Hepatocyte (in vitro differentiated cells): ENCODE data around the gene CTSD. TPM values are rescaled to one million over a fixed set of nuclear protein-coding genes. Genes with fewer than 3 reads are reported as not detected.

Experiments used
- DNase-seq: peaks from one replicate; pipeline ENCODE4 v3.0.0-alpha.2; 2016; ENCODE audit warnings: low spot score
- H2AFZ ChIP-seq: fragments of 200-600 bp; sonication (generic); 2 replicates; pipeline ENCODE4 v1.6.0; 2016; ENCODE audit warnings: antibody characterized with exemption, mild to moderate bottlenecking
- H3K27ac ChIP-seq: fragments of 200-600 bp; sonication (generic); 2 replicates; pipeline ENCODE4 v1.5.1; 2016; ENCODE audit warnings: mild to moderate bottlenecking
- H3K27me3 ChIP-seq: fragments of 200-600 bp; sonication (generic); 2 replicates; pipeline ENCODE4 v1.6.1; 2016
- H3K36me3 ChIP-seq: fragments of 200-600 bp; sonication (generic); replicated peaks from 2 replicates; pipeline ENCODE4 v1.5.1; 2016; ENCODE audit warnings: low read depth; ENCODE audit not compliant: insufficient read depth
- H3K4me1 ChIP-seq: fragments of 200-600 bp; sonication (generic); 2 replicates; pipeline ENCODE4 v1.5.1; 2016; ENCODE audit warnings: mild to moderate bottlenecking, moderate library complexity; ENCODE audit not compliant: insufficient read depth
- H3K4me2 ChIP-seq: fragments of 200-600 bp; sonication (generic); 2 replicates; pipeline ENCODE4 v1.6.0; 2016
- H3K4me3 ChIP-seq: fragments of 200-600 bp; sonication (generic); 2 replicates; pipeline ENCODE4 v1.5.1; 2016; ENCODE audit warnings: mild to moderate bottlenecking
- H3K79me2 ChIP-seq: fragments of 200-600 bp; sonication (generic); 2 replicates; pipeline ENCODE4 v1.6.0; 2017; ENCODE audit warnings: mild to moderate bottlenecking
- H3K9me2 ChIP-seq: fragments of 200-600 bp; sonication (generic); replicated peaks from 2 replicates; pipeline ENCODE4 v1.6.0; 2017; ENCODE audit warnings: mild to moderate bottlenecking; ENCODE audit not compliant: insufficient read depth
- H3K9me3 ChIP-seq: fragments of 200-600 bp; sonication (generic); 2 replicates; pipeline ENCODE4 v1.5.1; 2016; ENCODE audit warnings: low read depth, mild to moderate bottlenecking
- H4K20me1 ChIP-seq: fragments of 200-600 bp; sonication (generic); 2 replicates; pipeline ENCODE4 v1.6.0; 2016; ENCODE audit warnings: mild to moderate bottlenecking; ENCODE audit not compliant: insufficient read depth, poor library complexity, severe bottlenecking
- EZH2 ChIP-seq: fragments of 200-600 bp; sonication (generic); IDR thresholded peaks from 2 replicates; pipeline ENCODE4 v1.6.1; 2016; ENCODE audit warnings: antibody characterized with exemption, mild to moderate bottlenecking, borderline replicate concordance
- EZH2phosphoT487 ChIP-seq: fragments of 200-600 bp; sonication (generic); IDR thresholded peaks from one replicate; pipeline ENCODE4 v1.6.1; 2018; ENCODE audit warnings: antibody characterized with exemption, mild to moderate bottlenecking, low read depth, moderate library complexity; ENCODE audit not compliant: unreplicated experiment, severe bottlenecking
- WGBS: methylation state at CpG from one replicate; pipeline ENCODE4 v1.1.6; 2016; ENCODE audit warnings: low lambda C conversion rate; ENCODE audit errors: missing lambda C conversion rate; 5-methylcytosine and 5-hydroxymethylcytosine counted together
- polyA plus RNA-seq: library from polyadenylated mRNA; unstranded; fragments of >200 nt; fragmentation: Nextera tagmentation; extraction: Ambion mirVana; gene quantifications from 2 replicates; pipeline ENCODE4 v1.2.1, GENCODE V29; 2016
- total RNA-seq: library from RNA; depleted of rRNA; stranded (reverse); fragments of >200 nt; gene quantifications from 2 replicates; pipeline ENCODE4 v1.2.3, GENCODE V29; 2014
- TF ChIP-seq, protein P1 (sequence below): fragments of 200-600 bp; sonication (generic); IDR thresholded peaks from 2 replicates; pipeline ENCODE4 v1.5.1; 2016; ENCODE audit warnings: antibody characterized with exemption, mild to moderate bottlenecking; ENCODE audit not compliant: poor library complexity

The CTSD gene
- total and polyA plus RNA-seq, 2 experiments from 2014 or later: 562 to 1,283 TPM

DNA sequence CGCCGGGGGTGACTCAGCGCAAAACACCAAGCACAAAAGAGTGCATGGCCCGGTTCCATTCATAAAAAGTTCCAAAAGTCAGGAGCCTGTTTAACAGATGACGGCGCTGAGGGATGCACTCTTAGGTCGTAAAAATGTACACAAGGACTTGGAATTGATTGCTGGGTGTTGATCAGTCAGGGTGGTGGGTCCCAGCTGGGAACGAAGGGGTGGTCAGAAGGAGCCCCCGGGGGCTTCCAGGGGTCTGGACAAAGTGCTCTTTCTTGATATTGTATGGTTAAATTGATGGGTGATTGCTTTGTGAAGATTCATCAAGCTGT is 34.1 kb downstream of the CTSD start:
- 73% methylated on average over 9 of the region's 9 CpGs for WGBS
- DNase-seq: no peak
- Histone ChIP-seq H3K4me3 (no peak overlapping the region), H3K4me1 (peaks cover 5% of the 10 kb centered on the region), H3K27me3 (no peaks in the 10 kb centered on the region), H3K79me2 (no peaks in the 10 kb centered on the region), H3K9me2 (no peaks in the 10 kb centered on the region), H3K9me3 (no peaks in the 10 kb centered on the region), H2AFZ (no peak overlapping the region), H3K4me2 (no peak overlapping the region), H3K27ac (no peak overlapping the region), H4K20me1 (no peaks in the 10 kb centered on the region), H3K36me3 (no peaks in the 10 kb centered on the region)
- TF ChIP-seq EZH2phosphoT487 (no peak), EZH2 (no peak)
- TF ChIP-seq, protein P1, sequence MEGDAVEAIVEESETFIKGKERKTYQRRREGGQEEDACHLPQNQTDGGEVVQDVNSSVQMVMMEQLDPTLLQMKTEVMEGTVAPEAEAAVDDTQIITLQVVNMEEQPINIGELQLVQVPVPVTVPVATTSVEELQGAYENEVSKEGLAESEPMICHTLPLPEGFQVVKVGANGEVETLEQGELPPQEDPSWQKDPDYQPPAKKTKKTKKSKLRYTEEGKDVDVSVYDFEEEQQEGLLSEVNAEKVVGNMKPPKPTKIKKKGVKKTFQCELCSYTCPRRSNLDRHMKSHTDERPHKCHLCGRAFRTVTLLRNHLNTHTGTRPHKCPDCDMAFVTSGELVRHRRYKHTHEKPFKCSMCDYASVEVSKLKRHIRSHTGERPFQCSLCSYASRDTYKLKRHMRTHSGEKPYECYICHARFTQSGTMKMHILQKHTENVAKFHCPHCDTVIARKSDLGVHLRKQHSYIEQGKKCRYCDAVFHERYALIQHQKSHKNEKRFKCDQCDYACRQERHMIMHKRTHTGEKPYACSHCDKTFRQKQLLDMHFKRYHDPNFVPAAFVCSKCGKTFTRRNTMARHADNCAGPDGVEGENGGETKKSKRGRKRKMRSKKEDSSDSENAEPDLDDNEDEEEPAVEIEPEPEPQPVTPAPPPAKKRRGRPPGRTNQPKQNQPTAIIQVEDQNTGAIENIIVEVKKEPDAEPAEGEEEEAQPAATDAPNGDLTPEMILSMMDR: no peak

DNA sequence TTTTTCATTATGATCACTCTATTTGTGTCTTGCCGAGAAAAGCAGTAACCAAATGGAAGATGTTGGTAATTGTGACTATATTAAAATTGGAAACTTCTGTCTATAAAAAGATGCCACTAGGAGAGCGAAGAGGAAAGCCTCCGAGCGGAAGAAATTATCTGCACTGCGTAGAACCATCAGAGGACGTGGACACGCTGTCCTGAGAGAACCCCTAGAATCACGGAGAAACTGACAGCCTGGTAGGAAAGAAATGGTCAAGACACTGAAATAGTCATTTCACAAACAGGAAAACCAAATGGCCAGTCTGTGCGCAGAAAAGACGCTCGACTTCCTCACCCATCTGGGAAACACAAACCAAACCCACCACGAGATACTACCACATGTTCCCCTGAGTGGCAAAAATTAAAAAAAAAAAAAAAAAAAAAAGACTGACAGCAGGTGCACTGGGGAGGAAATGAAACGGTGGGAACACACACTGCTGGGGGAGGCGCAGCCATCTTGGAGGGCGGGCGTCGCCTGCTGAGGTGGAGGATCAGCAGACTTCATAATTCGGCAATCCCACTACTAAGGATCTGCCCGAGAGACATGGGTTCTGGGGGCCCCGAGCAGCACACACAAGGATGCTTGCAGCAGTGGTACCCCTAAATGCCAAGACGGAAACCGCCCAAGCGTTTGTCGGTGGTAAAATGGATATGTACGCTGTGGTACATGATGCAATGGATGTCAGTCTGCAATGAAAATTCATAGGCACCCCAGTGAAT is 34.6 kb downstream of the CTSD start:
- no peak for TF ChIP-seq EZH2
- TF ChIP-seq, protein P1: no peak
- TF ChIP-seq EZH2phosphoT487: no peak
- Histone ChIP-seq H3K4me1 (peaks cover 5% of the 10 kb centered on the region), H3K27me3 (no peaks in the 10 kb centered on the region), H4K20me1 (no peaks in the 10 kb centered on the region), H3K36me3 (no peaks in the 10 kb centered on the region), H3K79me2 (no peaks in the 10 kb centered on the region), H3K4me3 (no peak overlapping the region), H3K4me2 (no peak overlapping the region), H3K27ac (no peak overlapping the region), H3K9me2 (no peaks in the 10 kb centered on the region), H3K9me3 (no peaks in the 10 kb centered on the region), H2AFZ (no peak overlapping the region)
- WGBS: 94% methylated on average over 25 of the region's 25 CpGs
- DNase-seq: no peak

DNA sequence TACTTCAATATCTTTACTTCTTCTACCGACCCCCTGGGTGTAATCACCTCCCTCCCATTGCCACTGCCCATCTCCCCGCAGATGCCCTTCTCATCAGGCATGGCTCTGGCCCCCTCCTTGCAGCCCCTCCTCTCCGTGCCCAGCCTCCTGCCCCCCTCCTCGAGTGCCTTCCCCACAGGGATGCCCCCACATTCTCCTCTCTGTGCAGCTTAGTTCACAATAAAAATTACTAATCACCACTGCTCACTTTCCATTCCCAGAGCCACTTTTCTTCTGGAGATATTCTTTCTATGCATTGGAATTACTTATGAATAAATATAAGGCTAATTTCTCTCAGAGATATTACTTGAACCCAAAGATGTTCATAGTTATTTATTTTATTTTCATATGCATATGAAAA is 35.4 kb downstream of the CTSD start:
- H3K4me2 ChIP-seq: no peak overlapping the region
- H3K36me3 ChIP-seq: no peaks in the 10 kb centered on the region
- H3K27ac ChIP-seq: no peak overlapping the region
- H4K20me1 ChIP-seq: no peaks in the 10 kb centered on the region
- no peaks in the 10 kb centered on the region for H3K27me3 ChIP-seq
- no peaks in the 10 kb centered on the region for H3K9me2 ChIP-seq
- no peak for TF ChIP-seq EZH2
- TF ChIP-seq, protein P1: no peak
- no peak for TF ChIP-seq EZH2phosphoT487
- H3K79me2 ChIP-seq: no peaks in the 10 kb centered on the region
- no peak for DNase-seq
- no peaks in the 10 kb centered on the region for H3K9me3 ChIP-seq
- H3K4me3 ChIP-seq: no peak overlapping the region
- WGBS: 47% methylated on average over 3 of the region's 4 CpGs
- peaks cover 5% of the 10 kb centered on the region for H3K4me1 ChIP-seq
- no peak overlapping the region for H2AFZ ChIP-seq
